Cerebellar cortex (tissue), 1 donor: ENCODE data around the gene PLEKHF1.
"Not testable (repeated sequence)": the region's sequence is repeated elsewhere in the genome, so short reads cannot be mapped to it uniquely, and the experiment has no call there.

ENCODE experiments used
- DNase-seq: peaks from one replicate; pipeline ENCODE4 v3.0.0-alpha.2; 2015; ENCODE audit warnings: low spot score

The PLEKHF1 gene

DNA sequence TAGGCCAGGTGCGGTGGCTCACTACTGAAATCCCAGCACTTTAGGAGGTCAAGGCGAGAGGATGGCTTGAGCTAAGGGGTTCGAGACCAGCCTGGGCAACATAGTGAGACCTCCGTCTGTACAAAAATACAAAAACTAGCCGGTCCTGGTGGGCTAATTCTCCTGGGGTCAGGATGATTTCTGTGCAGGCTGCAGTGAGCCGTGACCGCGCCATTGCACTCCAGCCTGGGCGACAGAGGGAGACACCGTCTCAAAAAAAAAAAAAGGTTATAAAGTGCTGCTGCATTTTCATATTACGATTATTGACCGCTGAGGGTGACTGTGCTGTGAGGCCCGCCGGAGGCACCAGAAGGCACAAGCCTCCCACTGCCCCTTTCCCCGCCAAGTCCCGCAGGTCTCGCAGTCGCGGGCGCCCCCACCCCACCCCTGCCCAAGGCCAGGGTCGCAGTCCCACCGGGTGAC lies 477 bp upstream of the PLEKHF1 start:
- no peak for DNase-seq

DNA sequence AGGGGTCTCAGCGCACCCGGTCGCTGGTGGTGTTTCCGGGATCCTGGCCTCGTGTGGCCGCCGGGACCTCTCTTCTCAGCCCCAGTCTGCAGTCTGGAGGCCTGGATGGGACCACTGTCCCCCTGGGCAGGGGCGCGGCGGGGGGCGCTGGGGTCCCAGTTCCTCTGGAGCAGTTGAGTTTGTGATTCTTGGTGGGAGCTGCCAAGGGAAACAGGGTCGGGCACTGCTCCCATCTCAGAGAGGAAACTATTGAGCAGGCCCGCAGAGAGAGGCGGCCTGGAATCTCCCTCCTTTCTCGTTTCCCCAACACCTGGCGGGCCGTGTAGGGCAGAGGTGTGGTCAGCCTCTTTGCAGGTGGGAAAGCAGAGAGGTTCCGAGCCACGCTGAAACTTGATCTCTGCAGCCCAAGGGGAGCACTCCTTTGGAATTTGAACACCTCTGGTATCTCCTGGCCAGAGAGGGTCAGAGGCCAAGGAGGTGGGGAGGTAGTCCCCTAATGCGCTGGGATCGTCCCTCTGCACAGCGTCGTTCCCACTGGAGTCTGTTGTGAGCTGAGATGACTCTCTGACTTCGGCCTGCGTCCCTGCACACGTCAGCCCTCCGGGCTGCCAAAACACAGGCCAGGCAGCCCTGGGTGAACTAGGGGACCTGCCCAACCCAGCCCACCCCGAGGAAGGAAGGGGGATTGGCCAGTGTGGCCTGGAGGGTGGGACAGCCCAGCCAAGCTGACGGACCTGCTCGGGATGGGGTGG lies 741 bp downstream of the PLEKHF1 start:
- peak; percentile 51 for DNase-seq

DNA sequence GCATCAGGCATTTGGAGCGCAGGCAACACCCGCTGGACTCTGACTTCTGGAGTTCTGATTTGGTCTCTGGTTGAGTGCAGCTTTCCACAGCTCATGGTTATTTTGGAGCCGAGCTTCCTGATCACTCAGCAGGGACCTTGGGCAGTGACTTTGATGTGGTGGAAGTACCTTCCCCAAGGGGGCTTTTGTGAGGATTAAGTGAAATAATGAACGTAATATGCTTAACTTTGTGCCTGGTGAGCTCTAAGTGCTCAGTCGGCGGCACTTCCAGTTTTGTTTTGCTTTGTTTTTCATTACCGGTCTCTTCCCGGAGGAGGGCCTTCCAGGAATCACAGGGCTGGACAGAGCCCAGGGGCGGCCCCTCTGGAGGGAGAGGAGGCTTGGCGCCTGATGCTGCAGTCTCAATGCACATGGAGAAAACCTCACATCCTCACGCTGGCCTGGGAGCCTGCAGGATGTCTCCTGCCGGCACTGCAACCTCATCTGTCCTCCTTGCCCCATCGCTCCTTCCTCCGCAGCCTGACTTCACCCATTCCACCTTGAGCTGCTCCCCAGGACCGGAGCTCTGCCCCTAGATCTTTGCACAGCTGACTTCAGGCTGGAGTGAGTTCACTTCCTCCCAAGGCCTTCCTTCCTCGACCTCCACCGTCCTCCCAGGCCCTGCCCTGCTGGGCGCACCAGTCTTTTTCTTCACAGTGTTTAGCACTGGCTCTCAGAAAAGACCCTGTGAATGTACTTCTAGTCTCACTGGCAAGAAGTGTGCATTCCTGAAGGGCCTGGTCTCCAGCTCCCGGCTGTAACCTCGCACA lies 1.5 kb downstream of the PLEKHF1 start:
- no peak for DNase-seq

DNA sequence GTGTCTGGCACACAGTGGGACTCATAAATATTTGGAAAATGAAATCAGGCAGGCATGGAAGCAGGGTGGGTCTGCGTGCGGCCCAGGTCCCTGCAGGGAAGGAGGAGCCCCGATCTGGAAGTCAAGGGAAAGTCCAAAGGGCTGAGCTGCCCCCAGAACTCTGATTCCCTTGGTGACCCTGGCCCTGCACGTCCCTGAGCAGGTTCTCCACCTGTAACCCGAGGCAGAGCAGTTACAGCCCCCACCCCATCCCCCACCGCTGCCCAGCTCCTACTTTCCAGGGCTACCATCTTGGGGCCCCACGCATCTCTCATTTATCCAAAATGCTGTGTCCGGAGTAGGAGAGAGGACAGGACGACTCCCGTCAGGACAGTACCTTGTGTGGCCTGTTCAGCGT lies 2.1 kb downstream of the PLEKHF1 start:
- DNase-seq, result no peak

DNA sequence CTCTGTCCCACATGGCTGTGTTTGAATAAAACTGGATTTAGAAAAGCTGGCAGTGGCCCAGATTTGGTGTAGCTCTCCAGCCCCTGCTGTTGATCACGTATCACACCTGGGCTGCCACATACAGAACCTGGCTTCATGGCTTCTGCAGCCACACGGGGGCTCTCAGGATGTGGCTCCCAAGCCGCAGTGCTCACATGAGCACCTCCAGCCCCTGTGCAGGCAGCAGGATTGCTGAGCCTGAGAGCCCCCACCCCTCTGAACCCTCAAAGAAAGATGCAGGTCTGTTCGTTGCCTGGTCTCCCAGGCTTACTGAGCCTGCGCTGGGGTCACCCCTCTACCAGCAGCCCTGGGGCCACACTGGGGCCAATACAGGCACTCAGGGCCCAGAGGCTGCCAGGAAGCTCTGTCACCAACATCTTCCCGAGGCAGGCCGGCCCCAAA lies 2.7 kb downstream of the PLEKHF1 start:
- no peak for DNase-seq

DNA sequence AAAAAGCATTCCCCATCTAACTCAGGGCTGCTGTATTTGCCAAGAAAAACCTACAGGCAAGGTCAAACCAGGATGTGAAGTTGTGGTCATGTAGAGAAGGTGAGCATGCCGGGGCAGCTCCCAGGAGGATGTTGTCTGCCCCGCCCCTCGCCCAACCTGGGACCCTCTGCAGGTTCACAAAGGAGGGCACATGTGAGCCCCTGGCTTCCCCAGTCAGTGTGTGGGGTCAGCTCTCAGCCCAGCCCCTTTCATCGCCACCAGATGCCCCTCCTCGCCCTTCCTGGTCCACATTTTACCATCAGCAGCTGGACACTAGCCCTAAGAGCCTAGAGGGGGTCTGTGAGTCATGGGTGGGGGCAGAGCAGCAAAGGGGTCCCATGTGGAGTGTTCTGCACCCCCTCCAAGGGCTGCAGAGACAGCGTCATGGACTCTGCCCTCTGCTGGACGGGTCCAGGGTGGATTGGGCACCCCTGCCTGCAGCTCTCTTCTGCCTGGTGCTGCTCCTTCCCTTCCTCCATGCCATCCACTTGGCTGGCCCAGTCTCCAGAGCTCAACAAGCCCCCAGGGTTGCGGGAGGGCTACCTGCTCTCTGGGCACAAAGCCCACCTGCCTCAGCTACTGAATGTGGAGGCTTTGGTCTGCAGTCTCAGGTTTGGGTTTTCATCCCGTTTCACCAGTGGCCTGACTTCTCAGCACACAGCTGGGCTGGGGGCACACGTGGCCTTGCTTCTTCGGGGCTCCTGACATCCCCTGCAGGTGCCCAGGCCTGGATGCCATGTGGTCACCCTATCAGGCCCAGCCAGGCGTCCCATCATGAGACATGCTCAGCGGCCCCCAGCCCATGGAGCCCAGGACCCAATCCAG lies 3.7 kb downstream of the PLEKHF1 start:
- DNase-seq, result no peak

DNA sequence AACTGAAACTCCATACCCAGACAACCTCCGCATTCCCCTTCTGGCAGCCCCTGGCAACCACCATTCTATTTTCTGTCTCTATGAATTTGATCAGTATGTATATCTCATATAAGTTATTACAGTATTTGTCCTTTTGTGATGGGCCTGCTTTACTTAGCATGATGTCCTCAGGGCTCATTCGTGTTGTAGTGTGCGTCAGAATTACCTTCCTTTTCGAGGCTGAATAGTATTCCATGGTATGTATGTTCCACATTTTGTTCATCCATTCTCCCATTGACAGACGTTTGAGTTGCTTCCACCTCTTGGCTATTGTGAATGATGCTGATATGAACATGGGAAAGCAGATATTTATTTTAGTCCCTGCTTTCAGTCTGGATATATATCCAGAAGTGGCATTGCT lies 5.0 kb downstream of the PLEKHF1 start:
- no peak for DNase-seq

DNA sequence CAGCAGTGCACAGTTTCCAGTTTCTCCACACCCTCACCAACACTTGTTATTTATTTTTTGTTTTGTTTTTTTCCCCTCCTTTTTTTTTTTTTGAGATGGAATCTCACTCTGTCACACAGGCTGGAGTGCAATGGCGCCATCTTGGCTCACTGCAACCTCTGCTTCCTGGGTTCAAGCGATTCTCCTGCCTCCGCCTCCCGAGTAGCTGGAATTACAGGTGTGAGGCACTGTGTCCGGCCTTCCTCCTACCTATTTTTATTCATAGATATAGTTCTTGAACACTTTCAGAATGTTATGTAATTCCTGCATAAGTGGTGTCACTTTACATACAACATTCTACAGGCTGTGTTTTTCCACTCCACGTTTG lies 5.7 kb downstream of the PLEKHF1 start:
- DNase-seq, result not testable (repeated sequence)

DNA sequence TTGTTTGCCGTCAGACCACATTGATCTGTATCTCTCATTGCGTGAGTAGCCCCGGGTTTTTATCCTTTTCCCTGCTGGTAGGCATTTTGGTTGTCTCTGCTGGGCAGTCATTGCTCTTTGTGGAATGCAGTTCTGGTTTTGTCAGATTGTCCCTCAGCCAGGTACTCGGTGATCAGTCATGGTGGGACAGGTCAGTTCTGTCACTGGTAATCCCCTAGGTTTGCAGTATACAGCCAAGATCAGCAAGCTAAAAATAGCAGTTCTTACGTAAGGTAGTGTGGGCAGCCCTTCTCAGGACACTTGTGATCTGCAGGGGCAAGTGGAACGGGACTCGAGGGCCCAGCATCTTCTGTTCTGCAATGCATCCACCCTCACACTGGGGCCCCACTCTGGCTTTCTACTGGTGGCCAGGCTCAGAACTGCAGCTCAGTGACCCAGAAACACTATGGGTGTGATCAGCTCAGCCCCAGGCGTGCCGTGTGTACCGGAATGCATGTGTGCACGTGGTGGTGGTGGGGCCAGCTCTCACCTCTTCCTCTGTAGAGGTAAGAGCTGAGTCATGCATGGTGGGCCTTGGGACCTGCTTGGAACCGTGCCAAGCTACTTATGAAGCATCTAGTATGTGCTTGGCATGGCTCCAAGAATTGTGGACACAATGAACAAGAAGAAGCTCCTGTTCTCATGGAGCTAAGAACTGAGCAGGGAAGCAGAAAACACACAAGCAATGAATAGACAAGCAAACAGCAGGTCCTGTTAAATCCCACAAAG lies 6.3 kb downstream of the PLEKHF1 start:
- DNase-seq, result peak; percentile 49

DNA sequence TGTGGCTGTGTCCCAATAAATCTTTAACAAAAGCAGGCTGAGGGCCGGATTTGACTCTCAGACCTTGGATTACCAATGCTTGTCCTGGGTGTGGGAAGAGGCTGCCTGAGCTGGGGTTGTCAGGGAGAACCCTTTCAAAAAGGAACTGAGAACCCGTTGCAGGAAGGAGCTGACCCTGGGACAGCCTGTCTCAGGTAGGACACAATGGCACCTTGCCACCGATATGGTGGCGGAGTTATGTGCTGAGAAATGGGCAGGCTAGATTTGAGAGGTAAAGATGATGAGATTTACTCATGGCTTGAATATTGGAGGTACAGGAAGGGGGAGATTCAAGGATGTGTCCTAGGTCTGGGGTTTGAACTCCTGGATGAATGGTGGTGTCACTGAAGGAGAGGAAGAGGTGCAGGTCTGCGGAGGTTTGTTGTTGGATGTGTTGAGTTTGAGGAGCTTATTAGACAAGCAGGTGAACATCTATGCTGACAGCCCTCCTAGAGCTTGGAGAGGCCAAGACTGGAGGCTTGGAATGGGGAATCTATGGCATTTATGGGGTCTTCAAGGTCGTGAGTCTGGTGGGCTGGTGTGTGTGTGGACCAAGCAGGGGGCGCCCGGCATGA lies 7.2 kb downstream of the PLEKHF1 start:
- no peak for DNase-seq

DNA sequence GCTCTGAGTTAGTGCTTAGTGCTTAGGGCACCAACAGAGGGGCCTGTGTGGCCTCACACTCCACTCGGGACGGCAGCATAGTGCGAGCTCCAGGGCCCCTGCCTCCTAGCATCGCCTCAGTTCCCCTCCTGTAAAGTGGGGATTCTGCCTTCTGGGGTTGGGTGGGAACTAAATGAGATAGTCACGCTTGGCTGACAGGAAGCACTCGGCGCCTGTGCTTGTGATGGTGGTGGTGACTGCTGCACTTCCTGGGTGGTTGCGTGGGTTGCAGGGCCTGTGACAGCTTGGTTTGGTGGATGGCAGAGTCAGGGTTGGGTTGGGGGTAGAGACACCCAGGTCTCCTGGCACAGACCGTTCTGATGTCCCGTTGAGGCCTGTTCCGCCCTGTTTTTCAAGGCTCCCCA lies 7.7 kb downstream of the PLEKHF1 start:
- DNase-seq, result no peak

DNA sequence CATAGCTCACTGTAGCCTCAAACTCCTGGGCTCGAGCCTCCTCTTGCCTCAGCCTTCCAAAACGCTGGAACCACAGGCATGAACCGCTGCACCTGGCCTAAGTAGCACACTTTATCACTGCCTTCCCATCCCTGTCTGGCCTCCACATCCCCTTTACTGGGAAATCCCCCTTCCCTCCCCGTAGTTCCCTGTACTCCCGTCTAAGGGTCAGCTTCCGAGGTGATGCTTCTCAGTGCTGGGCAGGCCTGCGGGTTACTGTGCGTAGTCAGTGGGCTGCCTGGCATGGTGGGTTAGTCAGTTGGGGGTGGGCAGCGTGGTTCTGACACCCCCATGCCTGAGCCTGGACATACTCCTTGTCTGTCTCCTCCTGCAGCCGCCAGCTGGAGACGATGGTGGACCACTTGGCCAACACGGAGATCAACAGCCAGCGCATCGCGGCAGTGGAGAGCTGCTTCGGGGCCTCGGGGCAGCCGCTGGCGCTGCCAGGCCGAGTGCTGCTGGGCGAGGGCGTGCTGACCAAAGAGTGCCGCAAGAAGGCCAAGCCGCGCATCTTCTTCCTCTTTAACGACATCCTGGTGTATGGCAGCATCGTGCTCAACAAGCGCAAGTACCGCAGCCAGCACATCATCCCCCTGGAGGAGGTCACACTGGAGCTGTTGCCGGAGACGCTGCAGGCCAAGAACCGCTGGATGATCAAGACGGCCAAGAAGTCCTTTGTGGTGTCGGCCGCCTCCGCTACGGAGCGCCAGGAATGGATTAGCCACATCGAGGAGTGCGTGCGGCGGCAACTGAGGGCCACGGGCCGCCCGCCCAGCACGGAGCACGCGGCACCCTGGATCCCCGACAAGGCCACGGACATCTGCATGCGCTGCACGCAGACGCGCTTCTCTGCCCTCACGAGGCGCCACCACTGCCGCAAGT lies 8.4 kb downstream of the PLEKHF1 start:
- DNase-seq, result no peak

DNA sequence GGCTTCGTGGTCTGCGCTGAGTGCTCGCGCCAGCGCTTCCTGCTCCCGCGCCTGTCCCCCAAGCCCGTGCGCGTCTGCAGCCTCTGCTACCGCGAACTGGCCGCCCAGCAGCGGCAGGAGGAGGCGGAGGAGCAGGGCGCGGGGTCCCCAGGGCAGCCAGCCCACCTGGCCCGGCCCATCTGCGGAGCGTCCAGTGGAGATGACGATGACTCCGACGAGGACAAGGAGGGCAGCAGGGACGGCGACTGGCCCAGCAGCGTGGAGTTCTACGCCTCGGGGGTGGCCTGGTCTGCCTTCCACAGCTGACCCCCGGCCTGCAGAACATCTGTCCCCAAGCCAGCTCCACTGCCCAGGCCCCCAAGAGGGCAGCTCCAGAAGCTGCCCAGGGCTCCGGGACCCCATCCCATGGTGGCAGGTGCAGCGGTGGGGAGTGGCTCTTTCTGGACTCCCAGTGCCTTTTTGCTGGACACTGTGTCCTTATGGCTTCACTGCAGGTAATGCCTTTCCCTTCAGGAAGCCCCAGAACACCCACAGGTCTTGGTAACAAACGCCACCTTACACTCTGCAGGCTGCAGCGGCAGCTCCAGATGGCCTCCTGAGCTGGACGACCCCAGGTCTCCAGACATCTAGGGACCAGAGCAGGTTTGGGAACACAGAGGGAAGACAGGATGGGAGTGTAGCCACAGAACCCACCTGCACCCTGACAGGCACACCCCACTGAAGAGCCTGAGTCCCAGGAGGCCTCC lies 9.3 kb downstream of the PLEKHF1 start:
- no peak for DNase-seq

DNA sequence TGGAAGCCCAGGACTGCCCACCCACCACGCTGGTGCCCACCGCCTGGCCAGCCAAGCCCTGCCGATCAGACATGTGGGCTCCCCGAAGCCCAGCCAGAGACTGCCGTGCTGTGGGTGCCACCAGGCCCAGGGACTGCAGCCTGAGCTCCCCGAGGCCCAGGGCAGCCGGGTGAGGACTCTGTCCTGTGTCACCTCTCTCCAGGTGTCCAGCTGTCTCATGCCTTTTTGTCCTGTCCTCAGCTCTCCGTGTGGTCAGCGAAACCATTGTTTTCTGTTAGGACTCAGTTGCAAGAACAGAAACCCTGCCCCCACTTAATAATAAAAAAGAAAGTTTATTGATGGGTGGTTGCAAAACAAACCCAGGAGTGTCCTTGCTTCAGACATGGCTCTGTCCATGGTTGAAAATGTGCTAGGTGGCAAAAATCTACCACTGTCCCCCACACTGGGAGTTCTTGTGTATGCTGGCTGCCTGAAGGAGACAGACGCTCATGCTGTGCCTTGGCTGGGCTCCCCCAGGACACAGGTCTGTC lies 9.9 kb downstream of the PLEKHF1 start:
- DNase-seq, result peak; percentile 81

DNA sequence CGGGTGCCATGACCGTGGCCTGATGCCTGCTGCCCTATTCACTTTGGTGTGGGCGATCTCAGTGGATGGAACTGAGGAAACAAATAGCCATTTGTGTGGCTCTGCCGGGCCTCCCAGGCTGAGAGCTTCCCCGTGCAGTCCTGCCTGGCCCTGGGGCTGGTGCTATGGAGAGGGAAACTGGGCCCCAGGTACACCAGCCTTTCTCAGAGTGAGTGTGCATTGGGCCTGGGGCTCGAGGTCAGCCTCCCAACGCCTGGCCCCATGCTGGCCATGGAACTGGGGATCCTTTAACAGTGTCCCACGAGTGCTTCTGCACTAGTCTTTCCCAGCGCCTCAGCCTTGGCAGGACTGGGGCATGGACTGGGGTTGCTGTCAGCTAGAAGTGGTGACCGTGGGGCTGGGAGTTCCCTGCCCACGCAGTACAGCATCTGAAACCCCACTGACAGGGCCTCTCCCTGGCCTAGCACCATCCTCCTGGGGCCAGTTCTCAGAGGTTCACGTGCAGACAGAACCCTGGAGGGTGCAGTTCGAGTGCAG lies 10.5 kb downstream of the PLEKHF1 start:
- DNase-seq, result no peak

DNA sequence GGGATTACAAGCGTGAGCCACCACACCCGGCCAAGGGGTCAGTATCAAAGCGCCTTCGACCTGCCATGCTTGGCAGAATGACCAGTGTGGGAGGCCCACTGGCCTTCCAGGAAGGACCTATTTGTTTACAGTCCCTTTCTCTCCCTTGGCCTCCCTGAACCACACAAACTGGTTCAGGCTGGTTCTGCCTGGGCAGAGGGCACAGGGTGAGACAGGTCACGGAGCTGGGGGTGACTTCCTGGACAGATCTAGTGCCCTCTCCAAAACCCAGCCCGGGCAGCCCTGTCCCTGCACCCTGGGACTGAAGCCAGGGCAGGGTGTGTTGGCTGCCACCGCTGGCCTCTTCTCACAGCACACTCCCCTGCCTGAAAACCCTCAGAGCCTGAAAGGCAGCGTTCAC lies 11.3 kb downstream of the PLEKHF1 start:
- no peak for DNase-seq

DNA sequence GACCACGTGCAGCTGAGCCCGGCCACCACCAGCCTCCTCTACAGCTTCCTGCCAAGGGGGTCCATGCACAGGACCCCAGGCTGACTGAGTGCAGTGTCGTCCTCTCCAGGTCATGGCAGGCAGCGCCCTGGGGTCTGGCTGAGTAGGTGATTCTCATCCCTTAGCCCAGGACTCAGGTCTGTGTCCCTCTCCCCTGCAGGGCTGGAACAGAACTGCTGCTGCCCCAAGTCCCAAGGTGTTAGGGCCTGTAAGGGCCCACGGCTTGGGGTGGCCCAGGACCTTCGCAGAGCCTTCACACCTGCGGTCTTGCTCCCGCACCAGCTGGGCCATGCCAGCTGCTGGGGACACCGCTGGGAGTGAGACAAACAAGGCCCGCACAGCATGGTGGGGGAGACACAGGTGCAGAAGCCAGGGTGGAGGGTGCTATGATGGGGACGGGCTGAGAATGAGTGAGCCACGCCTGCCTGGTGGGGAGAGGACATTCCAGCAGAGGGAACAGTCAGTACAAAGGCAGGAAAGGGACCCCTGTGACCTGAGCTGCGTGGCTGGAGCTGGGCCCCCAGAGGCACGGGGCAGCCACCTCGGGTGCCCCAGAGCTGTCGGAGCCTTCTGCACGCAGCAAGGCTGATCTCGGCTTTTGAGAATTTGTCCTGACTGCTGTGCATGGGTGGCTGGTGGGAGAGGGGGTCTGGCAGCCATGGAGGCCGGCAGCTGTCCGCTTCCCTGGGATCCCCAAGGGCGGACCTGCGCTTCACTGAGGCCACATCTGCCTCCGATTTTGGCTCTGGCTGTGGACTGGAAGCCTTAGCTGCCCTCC lies 11.9 kb downstream of the PLEKHF1 start:
- DNase-seq, result no peak
